ENCODE measurements around the gene ISCA2. TPM values are rescaled to one million over a fixed set of nuclear protein-coding genes. Genes with fewer than 3 reads are reported as not detected.

ISCA2 gene
- total and polyA plus RNA-seq, 2 donors (not counting 1 experiment from before 2014, with no cell fraction given), result 14.1 to 28.3 TPM

DNA sequence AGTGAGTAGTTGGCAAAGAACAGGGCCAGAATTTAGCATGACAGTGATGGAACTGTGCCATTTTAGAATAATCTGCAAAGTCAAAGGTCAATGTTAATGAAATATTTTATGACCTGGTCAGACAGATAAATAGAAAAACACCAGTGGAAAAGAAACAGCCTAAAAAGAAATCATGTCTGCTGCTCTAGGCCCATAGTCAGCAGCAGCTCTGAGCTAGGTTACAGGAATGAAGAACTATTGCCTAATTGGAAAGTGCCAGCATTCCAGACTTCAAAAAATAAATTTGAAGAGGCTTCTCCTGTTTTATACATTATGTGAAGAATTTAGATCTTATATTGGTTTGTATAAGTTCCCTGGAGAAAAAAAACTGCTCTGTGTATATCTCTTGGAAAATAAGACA is 10.2 kb upstream of the ISCA2 start:
- Histone ChIP-seq H3K9ac (ENCODE audit: low read length) (no peak overlapping the region), H4K20me1 (ENCODE audit: control insufficient read depth, insufficient read depth, low read length, poor library complexity, severe bottlenecking) (no peaks in the 10 kb centered on the region), H3K27me3 (replicated peaks in 1 of 4; ENCODE audit: control extremely low read depth in 1 of 4, control insufficient read depth in 3 of 4, insufficient read depth in 4 of 4, low read length in 3 of 4) (no peaks in the 10 kb centered on the region), H3K4me1 (ENCODE audit: control insufficient read depth in 2 of 2, insufficient read depth in 2 of 2, low read length in 2 of 2) (no peaks in the 10 kb centered on the region), H3K4me2 (replicated peaks; ENCODE audit: low read depth, low read length, poor library complexity, severe bottlenecking) (no peak overlapping the region), H3K27ac (ENCODE audit: low read length in 2 of 2) (no peak overlapping the region), H2AFZ (ENCODE audit: insufficient read depth, low read depth, low read length, poor library complexity, severe bottlenecking) (no peak overlapping the region), H3K36me3 (replicated peaks in 1 of 2; ENCODE audit: control extremely low read depth in 1 of 2, control insufficient read depth in 1 of 2, extremely low read depth in 1 of 2, insufficient read depth in 2 of 2, low read length in 1 of 2) (peaks cover 19 to 80% of the 10 kb centered on the region in 2 experiments), H3K4me3 (ENCODE audit: control extremely low read depth in 1 of 5, extremely low read depth in 1 of 5, insufficient read depth in 1 of 5, low read depth in 2 of 5, low read length in 4 of 5) (no peak overlapping the region), H3K79me2 (ENCODE audit: control insufficient read depth, insufficient read depth, low read length) (peaks cover 16% of the 10 kb centered on the region), H3K9me3 (ENCODE audit: control extremely low read depth in 1 of 3, control insufficient read depth in 2 of 3, insufficient read depth in 1 of 3, low read length in 2 of 3) (no peaks in the 10 kb centered on the region)
- TF ChIP-seq EZH2 (IDR thresholded peaks at IDR 0.05; ENCODE audit: borderline replicate concordance, insufficient read depth, low read depth, low read length, poor library complexity, severe bottlenecking), result no peak
- TF ChIP-seq, protein P1, sequence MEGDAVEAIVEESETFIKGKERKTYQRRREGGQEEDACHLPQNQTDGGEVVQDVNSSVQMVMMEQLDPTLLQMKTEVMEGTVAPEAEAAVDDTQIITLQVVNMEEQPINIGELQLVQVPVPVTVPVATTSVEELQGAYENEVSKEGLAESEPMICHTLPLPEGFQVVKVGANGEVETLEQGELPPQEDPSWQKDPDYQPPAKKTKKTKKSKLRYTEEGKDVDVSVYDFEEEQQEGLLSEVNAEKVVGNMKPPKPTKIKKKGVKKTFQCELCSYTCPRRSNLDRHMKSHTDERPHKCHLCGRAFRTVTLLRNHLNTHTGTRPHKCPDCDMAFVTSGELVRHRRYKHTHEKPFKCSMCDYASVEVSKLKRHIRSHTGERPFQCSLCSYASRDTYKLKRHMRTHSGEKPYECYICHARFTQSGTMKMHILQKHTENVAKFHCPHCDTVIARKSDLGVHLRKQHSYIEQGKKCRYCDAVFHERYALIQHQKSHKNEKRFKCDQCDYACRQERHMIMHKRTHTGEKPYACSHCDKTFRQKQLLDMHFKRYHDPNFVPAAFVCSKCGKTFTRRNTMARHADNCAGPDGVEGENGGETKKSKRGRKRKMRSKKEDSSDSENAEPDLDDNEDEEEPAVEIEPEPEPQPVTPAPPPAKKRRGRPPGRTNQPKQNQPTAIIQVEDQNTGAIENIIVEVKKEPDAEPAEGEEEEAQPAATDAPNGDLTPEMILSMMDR (IDR thresholded peaks at IDR 0.05), result no peak
- Mint-ChIP-seq H3K9me3 (ENCODE audit: insufficient read depth) (no peaks in the 10 kb centered on the region), H3K4me1 (no peaks in the 10 kb centered on the region), H3K27me3 (no peaks in the 10 kb centered on the region), H3K4me3 (no peak overlapping the region), H3K27ac (no peak overlapping the region)
- no peak for ATAC-seq (ENCODE audit: low read depth)
- no peak for DNase-seq
- ChIA-PET POLR2A (no interaction called here), CTCF (no interaction called here)
- intact Hi-C loops (cut with micrococcal nuclease), result no loop called here

DNA sequence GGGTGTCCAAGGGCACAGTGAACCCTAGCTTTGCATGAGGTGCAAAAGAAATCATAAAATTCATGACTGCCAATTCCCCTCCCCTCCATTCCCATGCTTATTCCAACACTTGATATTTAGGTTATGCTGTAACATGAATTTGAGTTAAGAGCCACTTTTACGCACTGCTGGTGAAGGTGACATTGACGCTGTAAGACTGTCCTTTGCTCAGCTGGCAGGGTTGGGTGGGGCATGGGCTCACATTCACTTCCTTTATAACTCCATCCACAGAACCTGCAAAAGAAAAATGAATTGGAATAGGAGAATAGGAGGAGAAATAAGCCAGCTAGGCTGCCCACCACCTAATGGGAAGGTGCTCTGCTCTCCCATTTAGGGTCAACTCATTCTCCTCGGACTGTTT is 7.4 kb upstream of the ISCA2 start:
- no peaks in the 10 kb centered on the region for H3K27me3 Mint-ChIP-seq

More for the DNA sequence above, 7.4 kb upstream of the ISCA2 start:
- H3K27ac ChIP-seq (ENCODE audit: low read length in 2 of 2), result no peak overlapping the region
- ATAC-seq (ENCODE audit: low read depth), result no peak
- intact Hi-C loops (cut with micrococcal nuclease), result no loop called here
- no peak overlapping the region for H3K4me3 ChIP-seq (ENCODE audit: control extremely low read depth in 1 of 5, extremely low read depth in 1 of 5, insufficient read depth in 1 of 5, low read depth in 2 of 5, low read length in 4 of 5)
- Mint-ChIP-seq H3K9me3 (ENCODE audit: insufficient read depth) (no peaks in the 10 kb centered on the region), H3K4me3 (no peak overlapping the region), H3K4me1 (peaks cover 11% of the 10 kb centered on the region), H3K27ac (no peak overlapping the region)
- TF ChIP-seq, protein P1 (IDR thresholded peaks at IDR 0.05), result no peak
- TF ChIP-seq EZH2 (IDR thresholded peaks at IDR 0.05; ENCODE audit: borderline replicate concordance, insufficient read depth, low read depth, low read length, poor library complexity, severe bottlenecking), result no peak
- H4K20me1 ChIP-seq (ENCODE audit: control insufficient read depth, insufficient read depth, low read length, poor library complexity, severe bottlenecking), result peaks cover 7% of the 10 kb centered on the region
- CTCF ChIA-PET, result interaction anchor here (0.8 to 1.4 kb wide), 2 partner anchors 124 to 126 kb away, joined by 3 read pairs; no protein-coding TSS in a partner anchor
- no CpG with 5 or more reads among the region's 3 CpGs for WGBS (ENCODE audit: insufficient coverage)
- no peaks in the 10 kb centered on the region for H3K27me3 ChIP-seq (replicated peaks in 1 of 4; ENCODE audit: control extremely low read depth in 1 of 4, control insufficient read depth in 3 of 4, insufficient read depth in 4 of 4, low read length in 3 of 4)
- no peaks in the 10 kb centered on the region for H3K9me3 ChIP-seq (ENCODE audit: control extremely low read depth in 1 of 3, control insufficient read depth in 2 of 3, insufficient read depth in 1 of 3, low read length in 2 of 3)
- H3K4me1 ChIP-seq (ENCODE audit: control insufficient read depth in 2 of 2, insufficient read depth in 2 of 2, low read length in 2 of 2), result peaks cover 0 to 4% of the 10 kb centered on the region in 2 donors
- no peak overlapping the region for H3K4me2 ChIP-seq (replicated peaks; ENCODE audit: low read depth, low read length, poor library complexity, severe bottlenecking)
- H2AFZ ChIP-seq (ENCODE audit: insufficient read depth, low read depth, low read length, poor library complexity, severe bottlenecking), result no peak overlapping the region
- no peak for DNase-seq
- H3K9ac ChIP-seq (ENCODE audit: low read length), result no peak overlapping the region
- H3K36me3 ChIP-seq (replicated peaks in 1 of 2; ENCODE audit: control extremely low read depth in 1 of 2, control insufficient read depth in 1 of 2, extremely low read depth in 1 of 2, insufficient read depth in 2 of 2, low read length in 1 of 2), result peaks cover 17 to 57% of the 10 kb centered on the region in 2 experiments
- POLR2A ChIA-PET, result no interaction called here
- H3K79me2 ChIP-seq (ENCODE audit: control insufficient read depth, insufficient read depth, low read length), result peaks cover 38% of the 10 kb centered on the region
